GM23338 (cell line): ENCODE results near the gene VEPH1. TPM values are rescaled to one million over a fixed set of nuclear protein-coding genes. Genes with fewer than 3 reads are reported as not detected.

Experiments
- ATAC-seq: fragments of 200-7000 bp; cut with Tn5 transposase; 3 replicates; pipeline ENCODE4 v1.9.1; 2020
- DNase-seq: peaks from one replicate; pipeline ENCODE4 v3.0.0-alpha.2; 2015; ENCODE audit warnings: low spot score
- H2AFZ ChIP-seq: fragments of 200-600 bp; sonication (generic); 2 replicates; pipeline ENCODE4 v1.8.0; 2016; ENCODE audit warnings: antibody characterized with exemption, mild to moderate bottlenecking, moderate library complexity
- H3F3A ChIP-seq: fragments of 200-600 bp; sonication (generic); replicated peaks from 2 replicates; pipeline ENCODE4 v1.8.0; 2017; ENCODE audit warnings: antibody characterized with exemption, mixed run types, low read depth
- H3K27ac ChIP-seq: fragments of 200-600 bp; sonication (generic); 2 replicates; pipeline ENCODE4 v1.6.1; 2016; ENCODE audit warnings: low read depth
- H3K27me3 ChIP-seq: fragments of 200-600 bp; sonication (generic); 2 replicates; pipeline ENCODE4 v1.8.0; 2016; ENCODE audit warnings: mild to moderate bottlenecking, mixed run types, moderate library complexity; ENCODE audit not compliant: insufficient read depth
- H3K36me3 ChIP-seq: fragments of 200-600 bp; sonication (generic); 2 replicates; pipeline ENCODE4 v1.8.0; 2016; ENCODE audit warnings: mild to moderate bottlenecking; ENCODE audit not compliant: insufficient read depth
- H3K4me1 ChIP-seq: fragments of 200-600 bp; sonication (generic); 2 replicates; pipeline ENCODE4 v1.8.0; 2016; ENCODE audit warnings: mild to moderate bottlenecking, moderate library complexity; ENCODE audit not compliant: insufficient read depth
- H3K4me2 ChIP-seq: fragments of 200-600 bp; sonication (generic); 2 replicates; pipeline ENCODE4 v1.7.1; 2017; ENCODE audit warnings: mixed run types
- H3K4me3 ChIP-seq: fragments of 200-600 bp; sonication (generic); 2 replicates; pipeline ENCODE4 v1.6.1; 2016; ENCODE audit warnings: mixed run types
- H3K79me2 ChIP-seq: fragments of 200-600 bp; sonication (generic); replicated peaks from 2 replicates; pipeline ENCODE4 v1.8.0; 2017; ENCODE audit warnings: mild to moderate bottlenecking; ENCODE audit not compliant: insufficient read depth
- H3K9me2 ChIP-seq: fragments of 200-600 bp; sonication (generic); 2 replicates; pipeline ENCODE4 v1.8.0; 2017; ENCODE audit not compliant: insufficient read depth
- H4K20me1 ChIP-seq: fragments of 200-600 bp; sonication (generic); replicated peaks from 2 replicates; pipeline ENCODE4 v1.8.0; 2017; ENCODE audit warnings: mild to moderate bottlenecking; ENCODE audit not compliant: insufficient read depth
- H3K27ac Mint-ChIP-seq: 2 replicates; pipeline ENCODE4 v1.8.0; 2020; ENCODE audit warnings: inconsistent platforms, mild to moderate bottlenecking, moderate library complexity, mixed read lengths
- H3K27me3 Mint-ChIP-seq: 3 replicates; pipeline ENCODE4 v1.8.0; 2022; ENCODE audit warnings: low read depth, mild to moderate bottlenecking, moderate library complexity, mixed read lengths, inconsistent platforms; ENCODE audit not compliant: insufficient read depth, poor library complexity
- H3K36me3 Mint-ChIP-seq: 3 replicates; pipeline ENCODE4 v1.8.0; 2021; ENCODE audit warnings: low read depth, mild to moderate bottlenecking, inconsistent platforms, moderate library complexity, mixed read lengths
- H3K4me1 Mint-ChIP-seq: 3 replicates; pipeline ENCODE4 v1.8.0; 2020; ENCODE audit warnings: mild to moderate bottlenecking, inconsistent platforms, mixed read lengths
- H3K4me3 Mint-ChIP-seq: 3 replicates; pipeline ENCODE4 v1.8.0; 2021; ENCODE audit warnings: moderate library complexity, mild to moderate bottlenecking, inconsistent platforms, mixed read lengths
- H3K9me3 Mint-ChIP-seq: 3 replicates; pipeline ENCODE4 v1.8.0; 2020; ENCODE audit warnings: moderate library complexity, mild to moderate bottlenecking, inconsistent platforms, mixed read lengths
- CREB1 ChIP-seq: fragments of 250-450 bp; sonication (Bioruptor Pico); IDR thresholded peaks from 2 replicates; pipeline ENCODE4 v1.5.0; 2020; ENCODE audit warnings: low read depth, mild to moderate bottlenecking, moderate library complexity
- ETS1 ChIP-seq: IDR thresholded peaks from 2 replicates; pipeline ENCODE4 v1.6.1; 2016; ENCODE audit warnings: antibody characterized with exemption
- EZH2 ChIP-seq: fragments of 200-600 bp; sonication (generic); IDR thresholded peaks from one replicate; pipeline ENCODE4 v1.8.0; 2017; ENCODE audit warnings: antibody characterized with exemption, mild to moderate bottlenecking, low read depth; ENCODE audit not compliant: unreplicated experiment
- EZH2phosphoT487 ChIP-seq: fragments of 200-600 bp; sonication (generic); IDR thresholded peaks from one replicate; pipeline ENCODE4 v1.8.1; 2018; ENCODE audit warnings: antibody characterized with exemption; ENCODE audit not compliant: unreplicated experiment
- JUNB ChIP-seq: IDR thresholded peaks from one replicate; pipeline ENCODE4 v1.6.1; 2016; ENCODE audit warnings: antibody characterized with exemption; ENCODE audit not compliant: unreplicated experiment
- NANOG ChIP-seq: IDR thresholded peaks from 2 replicates; pipeline ENCODE4 v1.6.1; 2016; ENCODE audit warnings: antibody characterized with exemption, borderline replicate concordance
- POLR2AphosphoS5 ChIP-seq: IDR thresholded peaks from 2 replicates; pipeline ENCODE4 v1.6.1; 2016; ENCODE audit warnings: antibody characterized with exemption, low read depth
- REST ChIP-seq: IDR thresholded peaks from one replicate; pipeline ENCODE4 v1.6.1; 2018; ENCODE audit warnings: antibody characterized with exemption; ENCODE audit not compliant: unreplicated experiment
- STAT1 ChIP-seq: IDR thresholded peaks from one replicate; pipeline ENCODE4 v1.6.1; 2016; ENCODE audit warnings: antibody characterized with exemption; ENCODE audit not compliant: unreplicated experiment
- ZNF114 ChIP-seq: fragments of 250-450 bp; sonication (Bioruptor Pico); IDR thresholded peaks from 2 replicates; pipeline ENCODE4 v1.5.0; 2020; ENCODE audit warnings: mild to moderate bottlenecking, moderate library complexity
- ZNF331 ChIP-seq: fragments of 250-450 bp; sonication (Bioruptor Pico); IDR thresholded peaks from 2 replicates; pipeline ENCODE4 v1.5.0; 2020; ENCODE audit warnings: low read depth, mild to moderate bottlenecking, moderate library complexity
- ZNF462 ChIP-seq: fragments of 250-450 bp; sonication (Bioruptor Pico); IDR thresholded peaks from 2 replicates; pipeline ENCODE4 v1.5.0; 2020; ENCODE audit warnings: mild to moderate bottlenecking, moderate library complexity
- polyA plus RNA-seq: library from polyadenylated mRNA; unstranded; fragments of >200 nt; fragmentation: Nextera tagmentation; extraction: Ambion mirVana; gene quantifications from 2 replicates; pipeline ENCODE4 v1.2.1, GENCODE V29; 2016
- total RNA-seq: library from RNA; depleted of rRNA; stranded (reverse); fragments of >200 nt; shearing (Covaris generic); gene quantifications from 2 replicates; pipeline ENCODE4 v1.2.3, GENCODE V29; 2014
- TF ChIP-seq, protein P1 (sequence below), 2 experiments: fragments of 200-600 bp in 1 of 2; sonication (generic) in 1 of 2; conservative IDR thresholded peaks; 2 replicates each; pipeline versions ENCODE4 v1.5.1 to v1.6.1; 2016 to 2017; ENCODE audit warnings: antibody characterized with exemption in 2 of 2, low read depth in 2 of 2, mild to moderate bottlenecking in 2 of 2, moderate library complexity in 1 of 2

VEPH1 gene
- total and polyA plus RNA-seq, 2 experiments from 2014 or later: 15.4 to 33.8 TPM

DNA sequence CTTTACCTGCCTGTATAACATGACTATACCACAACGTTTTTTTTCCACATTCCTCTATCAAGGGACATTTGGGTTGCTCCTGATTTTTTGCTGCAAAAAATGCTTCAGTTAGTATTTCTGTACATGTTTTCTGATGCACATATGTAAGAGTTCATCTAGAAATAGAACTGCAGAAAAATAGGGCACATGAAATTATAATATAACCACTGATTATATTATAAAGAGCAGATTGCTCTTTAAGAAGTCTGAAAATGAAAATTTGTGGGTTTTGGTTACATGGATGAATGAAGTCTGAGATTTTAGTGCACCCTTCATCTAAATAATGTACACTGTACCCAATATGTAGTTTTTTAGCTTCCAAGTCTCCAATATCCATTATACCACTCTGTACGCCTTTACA, 196.7 kb downstream of the VEPH1 start (continued):
- no peak for TF ChIP-seq ZNF462 (CRISPR knock-in tag)
- no peak for TF ChIP-seq JUNB
- no peak for TF ChIP-seq ZNF331 (CRISPR knock-in tag)
- TF ChIP-seq CREB1: no peak

- Histone ChIP-seq H3K4me2 (no peak overlapping the region), H3K4me1 (no peaks in the 10 kb centered on the region), H3K9me2 (no peaks in the 10 kb centered on the region; the same call in none of the 2 replicates), H4K20me1 (no peaks in the 10 kb centered on the region), H2AFZ (no peak overlapping the region), H3K36me3 (no peaks in the 10 kb centered on the region), H3K27ac (no peak overlapping the region), H3K79me2 (no peaks in the 10 kb centered on the region), H3F3A (no peaks in the 10 kb centered on the region), H3K4me3 (no peak overlapping the region), H3K27me3 (no peaks in the 10 kb centered on the region)
- Mint-ChIP-seq H3K27ac (no peak overlapping the region), H3K4me1 (peaks cover 8% of the 10 kb centered on the region; the same call in 2 of the 3 replicates), H3K9me3 (no peaks in the 10 kb centered on the region), H3K4me3 (no peak overlapping the region), H3K27me3 (no peaks in the 10 kb centered on the region), H3K36me3 (no peaks in the 10 kb centered on the region)
- ATAC-seq (no peak), DNase-seq (no peak)
- TF ChIP-seq, protein P1, sequence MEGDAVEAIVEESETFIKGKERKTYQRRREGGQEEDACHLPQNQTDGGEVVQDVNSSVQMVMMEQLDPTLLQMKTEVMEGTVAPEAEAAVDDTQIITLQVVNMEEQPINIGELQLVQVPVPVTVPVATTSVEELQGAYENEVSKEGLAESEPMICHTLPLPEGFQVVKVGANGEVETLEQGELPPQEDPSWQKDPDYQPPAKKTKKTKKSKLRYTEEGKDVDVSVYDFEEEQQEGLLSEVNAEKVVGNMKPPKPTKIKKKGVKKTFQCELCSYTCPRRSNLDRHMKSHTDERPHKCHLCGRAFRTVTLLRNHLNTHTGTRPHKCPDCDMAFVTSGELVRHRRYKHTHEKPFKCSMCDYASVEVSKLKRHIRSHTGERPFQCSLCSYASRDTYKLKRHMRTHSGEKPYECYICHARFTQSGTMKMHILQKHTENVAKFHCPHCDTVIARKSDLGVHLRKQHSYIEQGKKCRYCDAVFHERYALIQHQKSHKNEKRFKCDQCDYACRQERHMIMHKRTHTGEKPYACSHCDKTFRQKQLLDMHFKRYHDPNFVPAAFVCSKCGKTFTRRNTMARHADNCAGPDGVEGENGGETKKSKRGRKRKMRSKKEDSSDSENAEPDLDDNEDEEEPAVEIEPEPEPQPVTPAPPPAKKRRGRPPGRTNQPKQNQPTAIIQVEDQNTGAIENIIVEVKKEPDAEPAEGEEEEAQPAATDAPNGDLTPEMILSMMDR (conservative IDR thresholded peaks at IDR 0.05; ENCODE audit: low read depth in 2 of 2): no peak
- TF ChIP-seq NANOG (no peak), EZH2 (no peak), EZH2phosphoT487 (no peak), POLR2AphosphoS5 (no peak), ZNF331 (CRISPR knock-in tag) (no peak), STAT1 (no peak), JUNB (no peak), ETS1 (no peak), REST (no peak), ZNF114 (CRISPR knock-in tag) (no peak), CREB1 (no peak)
Observed at GRCh38 chr3:157305392-157305791, 197.8 kb downstream of the VEPH1 start.
